Astrocyte (in vitro differentiated cells and primary cell): ENCODE results near the gene PRSS33.

Source experiments
- EZH2 ChIP-seq: IDR thresholded peaks from 2 replicates; pipeline ENCODE4 v1.6.1; 2012; ENCODE audit warnings: mild to moderate bottlenecking, low read length, inconsistent platforms; ENCODE audit not compliant: insufficient read depth
- TF ChIP-seq, protein P1 (sequence below): IDR thresholded peaks from 2 replicates; pipeline ENCODE4 v1.5.1; 2011; ENCODE audit warnings: low read depth, mild to moderate bottlenecking, inconsistent platforms, low read length, moderate library complexity; ENCODE audit not compliant: insufficient read depth

DNA sequence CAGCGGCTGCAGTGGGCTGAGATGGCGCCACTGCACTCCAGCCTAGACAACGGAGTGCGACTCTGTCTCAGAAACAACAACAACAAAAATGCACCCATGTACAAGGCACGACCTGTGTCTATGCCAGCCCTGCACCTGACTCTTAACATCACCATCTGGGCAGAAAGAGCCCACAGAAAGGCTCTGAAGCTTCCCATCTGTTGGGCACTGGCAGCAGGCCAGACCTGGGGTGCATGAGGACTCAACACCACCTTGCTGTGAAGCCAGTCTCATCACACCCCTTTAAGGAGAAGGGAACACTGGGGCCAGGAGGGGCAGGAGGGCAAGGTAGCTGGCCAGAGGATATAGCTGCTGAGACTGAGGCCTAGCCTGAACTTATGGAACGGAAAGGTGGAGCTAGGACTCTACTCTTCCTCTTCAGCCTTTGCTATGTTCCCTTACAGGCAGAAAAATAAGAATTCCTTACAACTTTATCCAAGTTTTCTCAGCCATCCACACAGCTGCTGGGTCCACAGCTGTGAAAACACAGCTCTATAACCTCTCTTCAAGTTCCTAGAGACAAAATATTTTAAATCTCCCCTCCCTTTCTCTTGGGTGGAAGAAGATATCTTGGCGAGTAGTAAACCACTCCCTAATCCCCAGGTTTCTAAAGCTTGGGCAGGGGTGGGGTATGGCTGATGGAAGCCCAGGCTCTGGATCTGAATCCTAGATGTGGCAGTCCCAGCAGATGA is 13.0 kb downstream of the PRSS33 start:
- TF ChIP-seq, protein P1, sequence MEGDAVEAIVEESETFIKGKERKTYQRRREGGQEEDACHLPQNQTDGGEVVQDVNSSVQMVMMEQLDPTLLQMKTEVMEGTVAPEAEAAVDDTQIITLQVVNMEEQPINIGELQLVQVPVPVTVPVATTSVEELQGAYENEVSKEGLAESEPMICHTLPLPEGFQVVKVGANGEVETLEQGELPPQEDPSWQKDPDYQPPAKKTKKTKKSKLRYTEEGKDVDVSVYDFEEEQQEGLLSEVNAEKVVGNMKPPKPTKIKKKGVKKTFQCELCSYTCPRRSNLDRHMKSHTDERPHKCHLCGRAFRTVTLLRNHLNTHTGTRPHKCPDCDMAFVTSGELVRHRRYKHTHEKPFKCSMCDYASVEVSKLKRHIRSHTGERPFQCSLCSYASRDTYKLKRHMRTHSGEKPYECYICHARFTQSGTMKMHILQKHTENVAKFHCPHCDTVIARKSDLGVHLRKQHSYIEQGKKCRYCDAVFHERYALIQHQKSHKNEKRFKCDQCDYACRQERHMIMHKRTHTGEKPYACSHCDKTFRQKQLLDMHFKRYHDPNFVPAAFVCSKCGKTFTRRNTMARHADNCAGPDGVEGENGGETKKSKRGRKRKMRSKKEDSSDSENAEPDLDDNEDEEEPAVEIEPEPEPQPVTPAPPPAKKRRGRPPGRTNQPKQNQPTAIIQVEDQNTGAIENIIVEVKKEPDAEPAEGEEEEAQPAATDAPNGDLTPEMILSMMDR: no peak
- TF ChIP-seq EZH2: no peak
